ENCODE measurements around the gene CAPSL. TPM values are rescaled to one million over a fixed set of nuclear protein-coding genes. Genes with fewer than 3 reads are reported as not detected.

Gene CAPSL
- total and polyA plus RNA-seq, 2 donors (not counting 3 experiments of a cell fraction or from before 2014, with no cell fraction given) = not detected

GRCh38 chr5:35878079-35878478 lies 60.3 kb downstream of the CAPSL start:
- no peaks in the 10 kb centered on the region for H4K20me1 ChIP-seq (replicated peaks; ENCODE audit: control insufficient read depth, extremely low read depth, insufficient read depth, low read length)
- no peaks in the 10 kb centered on the region for H3K79me2 ChIP-seq (ENCODE audit: control insufficient read depth, insufficient read depth, low read length)
- H3K4me2 ChIP-seq (ENCODE audit: insufficient read depth, low read length) = no peak overlapping the region
- H3K27me3 ChIP-seq (ENCODE audit: control insufficient read depth in 2 of 2, insufficient read depth in 2 of 2, low read length in 2 of 2) = no peaks in the 10 kb centered on the region
- no peak overlapping the region for H3K9ac ChIP-seq (replicated peaks; ENCODE audit: extremely low read depth, insufficient read depth, low read length)
- H3K9me1 ChIP-seq (replicated peaks; ENCODE audit: control insufficient read depth, extremely low read depth, insufficient read depth, low read length) = no peaks in the 10 kb centered on the region
- intact Hi-C loops (cut with micrococcal nuclease) = no loop called here
- FAIRE-seq (no peak), DNase-seq (ENCODE audit: low read depth, low spot score) (no peak)
- no peak overlapping the region for H3K4me3 ChIP-seq (replicated peaks in 1 of 3; ENCODE audit: insufficient read depth in 1 of 3, low read depth in 1 of 3, low read length in 3 of 3)
- H3K4me1 ChIP-seq (ENCODE audit: control insufficient read depth, extremely low read depth, insufficient read depth, low read length) = no peaks in the 10 kb centered on the region
- H3K36me3 ChIP-seq (ENCODE audit: control insufficient read depth in 2 of 2, extremely low read depth in 1 of 2, insufficient read depth in 2 of 2, low read length in 2 of 2) = no peaks in the 10 kb centered on the region
- no peak overlapping the region for H2AFZ ChIP-seq (ENCODE audit: low read depth, low read length)
- dilution Hi-C loops (cut with MboI; ENCODE audit: extremely low pct_ligation_motif_present, low sequenced_read_pairs) = no loop called here
- CTCF ChIA-PET = no interaction called here
- H3K27ac ChIP-seq (ENCODE audit: insufficient read depth, low read depth, low read length) = no peak overlapping the region
- no peaks in the 10 kb centered on the region for H3K9me3 ChIP-seq (replicated peaks; ENCODE audit: control insufficient read depth, insufficient read depth, low read length)
- BruUV-seq (replicated peaks) = no TSS peak
- POLR2A ChIA-PET = no interaction called here
- TF ChIP-seq JUN (IDR thresholded peaks at IDR 0.05; ENCODE audit: borderline replicate concordance, insufficient read depth, insufficient read length, low read depth) (no peak), GATA2 (IDR thresholded peaks at IDR 0.05; ENCODE audit: insufficient read depth, insufficient read length, low read depth, low read length) (no peak), MAX (IDR thresholded peaks at IDR 0.05; ENCODE audit: insufficient read depth, insufficient read length) (no peak), POLR2AphosphoS5 (IDR thresholded peaks at IDR 0.05; ENCODE audit: insufficient read depth, low read depth, low read length) (no peak), FOS (IDR thresholded peaks at IDR 0.05; ENCODE audit: borderline replicate concordance, insufficient read depth, low read length) (no peak), MYC (IDR thresholded peaks at IDR 0.05; ENCODE audit: low read depth, low read length) (no peak), EZH2 (IDR thresholded peaks at IDR 0.05; ENCODE audit: borderline replicate concordance, low read depth, low read length, severe bottlenecking) (no peak), POLR2A (IDR thresholded peaks at IDR 0.05; ENCODE audit: low read depth, low read length) (no peak), CTCF (IDR thresholded peaks at IDR 0.05; ENCODE audit: extremely low read depth in 1 of 2, insufficient read depth in 1 of 2, low read depth in 1 of 2, low read length in 2 of 2) (no peak)

Measured in endothelial cell of umbilical vein (primary cell).